ENCODE data around the gene TAAR2. TPM values are rescaled to one million over a fixed set of nuclear protein-coding genes. Genes with fewer than 3 reads are reported as not detected.

Gene TAAR2
- total RNA-seq, 1 experiment from 2014 or later, result not detected

GRCh38 chr6:132651062-132651461 lies 27.0 kb upstream of the TAAR2 start:
- no peaks in the 10 kb centered on the region for H3K79me2 ChIP-seq (ENCODE audit: insufficient read depth, low read length)
- no peak overlapping the region for H3K9ac ChIP-seq (ENCODE audit: low read length)
- no peaks in the 10 kb centered on the region for H4K20me1 ChIP-seq (ENCODE audit: insufficient read depth)
- H3K27me3 ChIP-seq (ENCODE audit: insufficient read depth, low read length), result no peaks in the 10 kb centered on the region
- H3K4me1 ChIP-seq (ENCODE audit: control insufficient read depth in 1 of 2, insufficient read depth in 2 of 2, low read length in 2 of 2), result no peaks in the 10 kb centered on the region
- no peaks in the 10 kb centered on the region for H3K9me2 ChIP-seq (ENCODE audit: insufficient read depth)
- no peak overlapping the region for H3K27ac ChIP-seq (ENCODE audit: low read depth, low read length)
- no peak for ATAC-seq
- H3K9me3 ChIP-seq (ENCODE audit: control insufficient read depth in 1 of 2, insufficient read depth in 1 of 2, low read depth in 1 of 2, low read length in 2 of 2), result no peaks in the 10 kb centered on the region
- H2AFZ ChIP-seq (ENCODE audit: low read depth, low read length, poor library complexity, severe bottlenecking), result no peak overlapping the region
- CTCF ChIA-PET, result no interaction called here
- BruUV-seq (replicated peaks), result no TSS peak
- no peaks in the 10 kb centered on the region for H3K36me3 ChIP-seq (ENCODE audit: control insufficient read depth in 1 of 2, insufficient read depth in 2 of 2, low read length in 2 of 2)
- POLR2A ChIA-PET, result no interaction called here
- intact Hi-C loops (cut with micrococcal nuclease), result no loop called here
- no peak for TF ChIP-seq CBX3 (IDR thresholded peaks at IDR 0.05; ENCODE audit: low read depth)
- no peak for TF ChIP-seq EGR1 (IDR thresholded peaks at IDR 0.05; ENCODE audit: low read depth)
- TF ChIP-seq ELF1 (IDR thresholded peaks at IDR 0.05; ENCODE audit: borderline replicate concordance, low read depth), result no peak
- TF ChIP-seq EZH2 (IDR thresholded peaks at IDR 0.05), result no peak
- no peak for TF ChIP-seq TCF7L2 (IDR thresholded peaks at IDR 0.05; ENCODE audit: borderline replicate concordance, extremely low read depth, insufficient read depth, insufficient read length)
- DNase-seq (ENCODE audit: low read depth, low spot score), result no peak
- RAD21 ChIA-PET (ENCODE audit: low non-redundant PET in 1 of 2, low total read pairs in 2 of 2, uncharacterized antibody in 2 of 2, unreplicated experiment in 2 of 2), result no interaction called here
- no peak overlapping the region for H3K4me2 ChIP-seq (ENCODE audit: low read length)
- H3K4me3 ChIP-seq (replicated peaks in 1 of 2; ENCODE audit: low read depth in 1 of 2, low read length in 2 of 2), result no peak overlapping the region

GRCh38 chr6:132650429-132650828 lies 26.4 kb upstream of the TAAR2 start:
- H2AFZ ChIP-seq (ENCODE audit: low read depth, low read length, poor library complexity, severe bottlenecking), result no peak overlapping the region
- ChIA-PET CTCF (no interaction called here), RAD21 (ENCODE audit: low non-redundant PET in 1 of 2, low total read pairs in 2 of 2, uncharacterized antibody in 2 of 2, unreplicated experiment in 2 of 2) (no interaction called here), POLR2A (no interaction called here)
- 0 out of 2 replicates have a peak, but pooled peaks cover under 1% of the 10 kb centered on the region for H3K9me2 ChIP-seq (ENCODE audit: insufficient read depth)
- H3K79me2 ChIP-seq (ENCODE audit: insufficient read depth, low read length), result no peaks in the 10 kb centered on the region
- no peaks in the 10 kb centered on the region for H3K9me3 ChIP-seq (ENCODE audit: control insufficient read depth in 1 of 2, insufficient read depth in 1 of 2, low read depth in 1 of 2, low read length in 2 of 2)
- BruUV-seq (replicated peaks), result no TSS peak
- no peaks in the 10 kb centered on the region for H4K20me1 ChIP-seq (ENCODE audit: insufficient read depth)
- H3K4me3 ChIP-seq (replicated peaks in 1 of 2; ENCODE audit: low read depth in 1 of 2, low read length in 2 of 2), result no peak overlapping the region
- H3K9ac ChIP-seq (ENCODE audit: low read length), result no peak overlapping the region
- H3K27ac ChIP-seq (ENCODE audit: low read depth, low read length), result no peak overlapping the region
- intact Hi-C loops (cut with micrococcal nuclease), result no loop called here
- H3K4me1 ChIP-seq (ENCODE audit: control insufficient read depth in 1 of 2, insufficient read depth in 2 of 2, low read length in 2 of 2), result no peaks in the 10 kb centered on the region
- ATAC-seq (no peak), DNase-seq (ENCODE audit: low read depth, low spot score) (no peak)
- H3K4me2 ChIP-seq (ENCODE audit: low read length), result no peak overlapping the region
- no peaks in the 10 kb centered on the region for H3K36me3 ChIP-seq (ENCODE audit: control insufficient read depth in 1 of 2, insufficient read depth in 2 of 2, low read length in 2 of 2)
- H3K27me3 ChIP-seq (ENCODE audit: insufficient read depth, low read length), result no peaks in the 10 kb centered on the region
- TF ChIP-seq ZFX (IDR thresholded peaks at IDR 0.05) (no peak), YY1 (IDR thresholded peaks at IDR 0.05; ENCODE audit: extremely low read depth, insufficient replicate concordance, low read depth, low read length) (no peak), TCF7L2 (IDR thresholded peaks at IDR 0.05; ENCODE audit: borderline replicate concordance, extremely low read depth, insufficient read depth, insufficient read length) (no peak), EZH2 (IDR thresholded peaks at IDR 0.05) (no peak), JUND (IDR thresholded peaks at IDR 0.05) (no peak), ATF3 (IDR thresholded peaks at IDR 0.05) (no peak), FOSL1 (IDR thresholded peaks at IDR 0.05; ENCODE audit: low read depth) (no peak), ZNF274 (IDR thresholded peaks at IDR 0.05; ENCODE audit: low read depth, low read length) (no peak), EGR1 (IDR thresholded peaks at IDR 0.05; ENCODE audit: low read depth) (no peak), POLR2A (IDR thresholded peaks at IDR 0.05; ENCODE audit: borderline replicate concordance, extremely low read depth, insufficient read depth, insufficient read length) (no peak), EZH2phosphoT487 (IDR thresholded peaks at IDR 0.05; ENCODE audit: borderline replicate concordance) (no peak), POLR2AphosphoS5 (IDR thresholded peaks at IDR 0.05; ENCODE audit: low read depth, low read length) (no peak), ELF1 (IDR thresholded peaks at IDR 0.05; ENCODE audit: borderline replicate concordance, low read depth) (no peak), CBX3 (IDR thresholded peaks at IDR 0.05; ENCODE audit: low read depth) (no peak), SP1 (IDR thresholded peaks at IDR 0.05; ENCODE audit: low read depth) (no peak)
- TF ChIP-seq, protein P1, sequence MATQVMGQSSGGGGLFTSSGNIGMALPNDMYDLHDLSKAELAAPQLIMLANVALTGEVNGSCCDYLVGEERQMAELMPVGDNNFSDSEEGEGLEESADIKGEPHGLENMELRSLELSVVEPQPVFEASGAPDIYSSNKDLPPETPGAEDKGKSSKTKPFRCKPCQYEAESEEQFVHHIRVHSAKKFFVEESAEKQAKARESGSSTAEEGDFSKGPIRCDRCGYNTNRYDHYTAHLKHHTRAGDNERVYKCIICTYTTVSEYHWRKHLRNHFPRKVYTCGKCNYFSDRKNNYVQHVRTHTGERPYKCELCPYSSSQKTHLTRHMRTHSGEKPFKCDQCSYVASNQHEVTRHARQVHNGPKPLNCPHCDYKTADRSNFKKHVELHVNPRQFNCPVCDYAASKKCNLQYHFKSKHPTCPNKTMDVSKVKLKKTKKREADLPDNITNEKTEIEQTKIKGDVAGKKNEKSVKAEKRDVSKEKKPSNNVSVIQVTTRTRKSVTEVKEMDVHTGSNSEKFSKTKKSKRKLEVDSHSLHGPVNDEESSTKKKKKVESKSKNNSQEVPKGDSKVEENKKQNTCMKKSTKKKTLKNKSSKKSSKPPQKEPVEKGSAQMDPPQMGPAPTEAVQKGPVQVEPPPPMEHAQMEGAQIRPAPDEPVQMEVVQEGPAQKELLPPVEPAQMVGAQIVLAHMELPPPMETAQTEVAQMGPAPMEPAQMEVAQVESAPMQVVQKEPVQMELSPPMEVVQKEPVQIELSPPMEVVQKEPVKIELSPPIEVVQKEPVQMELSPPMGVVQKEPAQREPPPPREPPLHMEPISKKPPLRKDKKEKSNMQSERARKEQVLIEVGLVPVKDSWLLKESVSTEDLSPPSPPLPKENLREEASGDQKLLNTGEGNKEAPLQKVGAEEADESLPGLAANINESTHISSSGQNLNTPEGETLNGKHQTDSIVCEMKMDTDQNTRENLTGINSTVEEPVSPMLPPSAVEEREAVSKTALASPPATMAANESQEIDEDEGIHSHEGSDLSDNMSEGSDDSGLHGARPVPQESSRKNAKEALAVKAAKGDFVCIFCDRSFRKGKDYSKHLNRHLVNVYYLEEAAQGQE (IDR thresholded peaks at IDR 0.05; ENCODE audit: low read depth), result no peak
- TF ChIP-seq, protein P2, sequence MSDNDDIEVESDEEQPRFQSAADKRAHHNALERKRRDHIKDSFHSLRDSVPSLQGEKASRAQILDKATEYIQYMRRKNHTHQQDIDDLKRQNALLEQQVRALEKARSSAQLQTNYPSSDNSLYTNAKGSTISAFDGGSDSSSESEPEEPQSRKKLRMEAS (IDR thresholded peaks at IDR 0.05), result no peak
